Body of pancreas (tissue), 4 donors: ENCODE results near the gene GTF2H2C. TPM values are rescaled to one million over a fixed set of nuclear protein-coding genes. Genes with fewer than 3 reads are reported as not detected.
"Not testable (repeated sequence)": the region's sequence is repeated elsewhere in the genome, so short reads cannot be mapped to it uniquely, and the experiment has no call there.

Experiments used
- ATAC-seq: fragments of 150-250 bp; one replicate; pipeline ENCODE4 v1.9.1; 2016
- DNase-seq, 4 donors: peaks; one replicate each; pipeline ENCODE4 v3.0.0-alpha.2; 2019
- H3K27ac ChIP-seq, 4 donors: fragments of 200-600 bp; sonication (generic); 1 replicate in 3 of 4; 2 replicates in 1 of 4; pipeline versions ENCODE4 v1.5.1 to v1.6.1; 2016 to 2019; ENCODE audit warnings: mild to moderate bottlenecking in 1 of 4, mixed read lengths in 1 of 4, moderate library complexity in 1 of 4
- H3K27me3 ChIP-seq, 2 donors: fragments of 200-600 bp; sonication (generic); one replicate each; pipeline ENCODE4 v1.6.0; 2016; ENCODE audit warnings: mild to moderate bottlenecking in 1 of 2
- H3K36me3 ChIP-seq, 2 donors: fragments of 200-600 bp; sonication (generic); replicated peaks in 1 of 2; 2 replicates each; pipeline ENCODE4 v1.5.1; 2016; ENCODE audit warnings: low read depth in 2 of 2; ENCODE audit not compliant: insufficient read depth in 1 of 2
- H3K4me1 ChIP-seq: fragments of 200-600 bp; sonication (generic); one replicate; pipeline ENCODE4 v1.6.0; 2016
- H3K4me3 ChIP-seq, 2 donors: fragments of 200-600 bp; sonication (generic); 1 replicate in 1 of 2; 2 replicates in 1 of 2; pipeline ENCODE4 v1.5.1; 2016 to 2019
- H3K9me3 ChIP-seq, 3 donors: fragments of 200-600 bp; sonication (generic); 1 replicate in 2 of 3; 2 replicates in 1 of 3; pipeline ENCODE4 v1.5.1; 2016
- POLR2A ChIP-seq, 3 donors: fragments of 450-650 bp; IDR thresholded peaks; one replicate each; pipeline ENCODE4 v1.6.1; 2016; ENCODE audit warnings: antibody characterized with exemption in 3 of 3, mild to moderate bottlenecking in 2 of 3
- WGBS, 2 donors: methylation state at CpG; one replicate each; pipeline ENCODE4 v1.1.5; 2017; 5-methylcytosine and 5-hydroxymethylcytosine counted together
- intact Hi-C: fragments of 100-400 bp; cut with DNase I; formaldehyde crosslinking; loops from one replicate; pipeline ENCODE4 v1.15.1; 2023
- total RNA-seq, 2 donors: library from RNA; depleted of rRNA; stranded (reverse); fragments of >200 nt; gene quantifications; one replicate each; pipeline ENCODE4 v1.1.0, GENCODE V29; 2016
- TF ChIP-seq, protein P1 (sequence below), 7 experiments: fragments of 450-650 bp in 4 of 7; fragments of 200-600 bp in 3 of 7; sonication (generic) in 3 of 7; IDR thresholded peaks; one replicate each; pipeline ENCODE4 v1.5.1; 2016 to 2019; ENCODE audit warnings: antibody characterized with exemption in 7 of 7

The GTF2H2C gene
- total RNA-seq, 2 donors from 2014 or later = 5.3 to 13.0 TPM

DNA sequence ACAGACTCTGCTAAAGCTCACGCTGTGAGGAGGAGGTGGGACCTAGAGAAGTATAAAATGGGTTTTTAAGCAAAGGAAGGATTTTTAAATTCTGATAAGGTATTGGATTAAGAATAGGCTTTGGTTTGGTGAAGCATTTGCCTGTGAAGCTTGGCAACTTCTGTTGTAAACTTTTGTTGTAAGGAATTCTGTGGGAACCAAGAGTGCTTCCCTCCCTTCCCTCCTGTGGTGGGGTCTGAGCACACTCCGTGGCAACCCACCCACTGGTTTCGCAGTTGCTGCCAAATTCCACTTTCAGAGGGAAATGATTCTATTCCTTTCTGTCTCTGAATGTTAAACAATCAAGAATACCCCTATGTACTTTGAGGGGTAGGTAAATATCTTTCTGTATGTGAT lies 28.6 kb upstream of the GTF2H2C start:
- TF ChIP-seq, protein P1, sequence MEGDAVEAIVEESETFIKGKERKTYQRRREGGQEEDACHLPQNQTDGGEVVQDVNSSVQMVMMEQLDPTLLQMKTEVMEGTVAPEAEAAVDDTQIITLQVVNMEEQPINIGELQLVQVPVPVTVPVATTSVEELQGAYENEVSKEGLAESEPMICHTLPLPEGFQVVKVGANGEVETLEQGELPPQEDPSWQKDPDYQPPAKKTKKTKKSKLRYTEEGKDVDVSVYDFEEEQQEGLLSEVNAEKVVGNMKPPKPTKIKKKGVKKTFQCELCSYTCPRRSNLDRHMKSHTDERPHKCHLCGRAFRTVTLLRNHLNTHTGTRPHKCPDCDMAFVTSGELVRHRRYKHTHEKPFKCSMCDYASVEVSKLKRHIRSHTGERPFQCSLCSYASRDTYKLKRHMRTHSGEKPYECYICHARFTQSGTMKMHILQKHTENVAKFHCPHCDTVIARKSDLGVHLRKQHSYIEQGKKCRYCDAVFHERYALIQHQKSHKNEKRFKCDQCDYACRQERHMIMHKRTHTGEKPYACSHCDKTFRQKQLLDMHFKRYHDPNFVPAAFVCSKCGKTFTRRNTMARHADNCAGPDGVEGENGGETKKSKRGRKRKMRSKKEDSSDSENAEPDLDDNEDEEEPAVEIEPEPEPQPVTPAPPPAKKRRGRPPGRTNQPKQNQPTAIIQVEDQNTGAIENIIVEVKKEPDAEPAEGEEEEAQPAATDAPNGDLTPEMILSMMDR (IDR thresholded peaks at IDR 0.05) = no peak
- TF ChIP-seq POLR2A (IDR thresholded peaks at IDR 0.05) = no peak
- no peaks in the 10 kb centered on the region for H3K9me3 ChIP-seq
- no peaks in the 10 kb centered on the region for H3K27me3 ChIP-seq
- intact Hi-C loops = no loop called here
- peaks cover 44% of the 10 kb centered on the region for H3K4me1 ChIP-seq
- no peak for ATAC-seq
- peak overlapping the region; percentile 10 to 63 (median 39) for H3K27ac ChIP-seq
- WGBS, 2 donors = 30 to 41% methylated on average over 3 of the region's 3 CpGs
- no peaks in the 10 kb centered on the region for H3K36me3 ChIP-seq
- no peak overlapping the region for H3K4me3 ChIP-seq
- DNase-seq = no peak

GRCh38 chr5:69537911-69538310 lies 22.1 kb upstream of the GTF2H2C start:
- H3K4me3 ChIP-seq, H3K27me3 ChIP-seq, ATAC-seq, H3K4me1 ChIP-seq, H3K9me3 ChIP-seq, intact Hi-C loops, H3K36me3 ChIP-seq, DNase-seq, H3K27ac ChIP-seq: not testable (repeated sequence)
- 80 to 81% methylated on average over 2 to 3 of the region's 3 CpGs for WGBS, 2 donors

- H3K4me1 ChIP-seq, H3K9me3 ChIP-seq, H3K4me3 ChIP-seq, DNase-seq, ATAC-seq, H3K27me3 ChIP-seq, intact Hi-C loops, H3K36me3 ChIP-seq, H3K27ac ChIP-seq: not testable (repeated sequence)
- WGBS, 2 donors = 20 to 78% methylated on average over 1 to 2 of the region's 2 CpGs
Measured at GRCh38 chr5:69538735-69539134, 21.3 kb upstream of the GTF2H2C start.

GRCh38 chr5:69541347-69541746 lies 18.6 kb upstream of the GTF2H2C start:
- H3K4me1 ChIP-seq, ATAC-seq, intact Hi-C loops, H3K27me3 ChIP-seq, H3K36me3 ChIP-seq, H3K4me3 ChIP-seq, H3K9me3 ChIP-seq, H3K27ac ChIP-seq, DNase-seq: not testable (repeated sequence)
- WGBS, 2 donors = no CpG with 5 or more reads among the region's 1 CpG

- WGBS, 2 donors = no CpG with 5 or more reads among the region's 3 CpGs
- H3K36me3 ChIP-seq = not testable (repeated sequence)
- ATAC-seq = peak; percentile 87
Measured at GRCh38 chr5:69542838-69543618, 17.0 kb upstream of the GTF2H2C start.

GRCh38 chr5:69544602-69545001 lies 15.4 kb upstream of the GTF2H2C start:
- H3K9me3 ChIP-seq, H3K27me3 ChIP-seq, intact Hi-C loops, H3K36me3 ChIP-seq, H3K4me1 ChIP-seq, H3K27ac ChIP-seq, ATAC-seq, H3K4me3 ChIP-seq, DNase-seq: not testable (repeated sequence)
- no CpG with 5 or more reads among the region's 7 CpGs for WGBS, 2 donors

More at GRCh38 chr5:69542838-69543618, 17.0 kb upstream of the GTF2H2C start:
- H3K9me3 ChIP-seq, H3K4me3 ChIP-seq, H3K4me1 ChIP-seq, DNase-seq, intact Hi-C loops, H3K27me3 ChIP-seq, H3K27ac ChIP-seq: not testable (repeated sequence)

DNA sequence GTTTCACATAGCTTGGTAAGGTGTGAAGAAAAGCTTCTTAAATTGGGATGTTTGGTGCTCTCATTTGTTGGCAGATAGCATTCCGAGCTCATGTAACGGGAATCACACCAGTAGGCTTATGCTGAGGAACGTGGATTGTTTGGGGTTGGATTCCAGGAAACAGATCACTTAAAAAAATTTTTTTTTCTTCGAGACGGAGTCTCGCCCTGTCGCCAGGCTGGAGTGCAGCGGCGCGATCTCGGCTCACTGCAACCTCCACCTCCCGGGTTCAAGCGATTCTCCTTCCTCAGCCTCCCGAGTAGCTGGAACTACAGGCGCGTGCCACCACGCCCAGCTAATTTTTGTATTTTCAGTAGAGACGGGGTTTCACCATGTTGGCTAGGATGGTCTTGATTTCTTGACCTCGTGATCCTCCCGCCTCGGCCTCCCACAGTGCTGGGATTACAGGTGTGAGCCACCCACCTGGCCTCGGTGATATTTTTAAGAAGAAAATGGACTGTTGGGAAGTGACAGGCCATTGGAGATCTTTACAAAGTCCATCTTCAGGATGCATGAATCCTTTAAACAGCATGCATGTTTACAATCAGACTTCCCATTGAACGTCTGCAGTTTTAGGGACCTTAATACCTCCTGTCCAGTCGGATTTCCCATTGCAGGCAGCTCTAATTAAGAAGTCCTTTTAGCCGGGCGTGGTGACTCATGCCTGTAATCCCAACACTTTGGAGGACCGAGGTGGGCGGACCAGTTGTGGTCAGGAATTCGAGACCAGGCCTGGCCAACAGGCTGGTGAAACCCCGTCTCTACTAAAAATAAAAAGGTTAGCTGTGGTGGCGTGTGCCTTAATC lies 818 bp downstream of the GTF2H2C start:
- H3K27ac ChIP-seq = peak overlapping the region in 1 of 4 donors; percentile 28
- H3K27me3 ChIP-seq, H3K4me3 ChIP-seq, intact Hi-C loops, H3K36me3 ChIP-seq, H3K9me3 ChIP-seq, DNase-seq, H3K4me1 ChIP-seq, ATAC-seq: not testable (repeated sequence)
- 24 to 38% methylated on average over 8 to 20 of the region's 31 CpGs for WGBS, 2 donors

DNA sequence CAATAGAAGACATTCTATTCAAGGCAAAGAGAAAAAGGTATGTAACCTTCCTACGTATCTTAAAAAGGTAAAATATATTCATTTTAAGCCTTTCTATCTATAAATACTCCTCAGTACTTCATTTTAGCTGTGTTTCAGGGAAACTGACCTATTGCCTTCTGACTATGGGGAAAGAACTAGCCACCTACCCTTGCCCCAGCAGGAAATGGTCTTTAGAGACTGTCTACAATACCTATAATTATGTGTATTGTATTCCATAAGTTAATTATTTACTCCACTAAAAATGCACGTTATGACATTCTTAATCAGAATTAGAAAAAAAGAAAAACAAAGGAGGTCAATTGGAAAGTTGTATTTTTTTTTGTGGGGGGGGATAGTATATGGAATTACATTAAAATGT lies 6.2 kb downstream of the GTF2H2C start:
- H3K9me3 ChIP-seq, H3K27me3 ChIP-seq, ATAC-seq, DNase-seq, H3K27ac ChIP-seq, intact Hi-C loops, H3K36me3 ChIP-seq, H3K4me3 ChIP-seq, H3K4me1 ChIP-seq: not testable (repeated sequence)
- WGBS, 2 donors = 63% methylated on average over 2 of the region's 2 CpGs

- intact Hi-C loops, H3K27me3 ChIP-seq, H3K27ac ChIP-seq, ATAC-seq, H3K4me3 ChIP-seq, H3K4me1 ChIP-seq, H3K9me3 ChIP-seq, DNase-seq, H3K36me3 ChIP-seq: not testable (repeated sequence)
- 37 to 38% methylated on average over 1 to 2 of the region's 2 CpGs for WGBS, 2 donors
Measured at GRCh38 chr5:69568072-69568471, 8.1 kb downstream of the GTF2H2C start.

DNA sequence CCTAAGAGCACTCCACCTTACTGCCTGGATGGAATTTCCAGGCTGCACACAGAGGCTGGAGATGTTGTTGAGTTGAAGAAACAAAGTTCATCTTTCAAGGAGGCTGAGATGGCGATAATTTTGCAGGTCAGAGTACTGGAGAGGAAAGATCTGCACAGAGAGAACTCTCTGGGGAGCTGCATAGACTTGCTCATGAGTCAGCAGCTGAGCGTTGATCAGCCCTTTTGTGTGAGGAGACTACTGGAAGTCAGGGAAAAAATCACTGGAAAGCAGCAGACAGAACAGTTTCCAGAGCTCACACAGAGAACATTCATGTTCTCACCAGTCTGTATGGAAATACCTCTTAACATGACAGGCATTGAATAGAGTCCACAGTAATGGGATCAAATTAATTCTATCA lies 23.4 kb downstream of the GTF2H2C start:
- DNase-seq, intact Hi-C loops, H3K36me3 ChIP-seq, H3K27me3 ChIP-seq, H3K4me1 ChIP-seq, ATAC-seq, H3K4me3 ChIP-seq, H3K27ac ChIP-seq, H3K9me3 ChIP-seq: not testable (repeated sequence)
- WGBS, 2 donors = no CpG with 5 or more reads among the region's 2 CpGs
